Stomach (tissue), 9 donors: ENCODE data around the gene INPP1. TPM values are rescaled to one million over a fixed set of nuclear protein-coding genes. Genes with fewer than 3 reads are reported as not detected.

Source experiments
- DNase-seq, 2 donors: peaks; one replicate each; pipeline versions ENCODE4 v3.0.0 to v3.0.0-alpha.2; 2013 to 2019
- H3K27ac ChIP-seq, 5 donors: fragments of 200-600 bp in 4 of 5; sonication (generic) in 4 of 5; one replicate each; pipeline ENCODE4 v1.5.1; 2013 to 2019; ENCODE audit warnings: mild to moderate bottlenecking in 1 of 5, moderate library complexity in 1 of 5
- H3K27me3 ChIP-seq, 3 donors: fragments of 200-600 bp; sonication (generic); one replicate each; pipeline ENCODE4 v1.5.1; 2017 to 2019; ENCODE audit warnings: mixed run types in 1 of 3
- H3K36me3 ChIP-seq, 4 donors: fragments of 200-600 bp; sonication (generic); 1 replicate in 3 of 4; 2 replicates in 1 of 4; pipeline ENCODE4 v1.5.1; 2016 to 2019
- H3K4me1 ChIP-seq, 4 donors: fragments of 200-600 bp; sonication (generic); one replicate each; pipeline ENCODE4 v1.5.1; 2016 to 2019
- H3K4me3 ChIP-seq, 4 donors: fragments of 200-600 bp; sonication (generic) in 3 of 4; one replicate each; pipeline ENCODE4 v1.5.1; 2016 to 2019; ENCODE audit warnings: mild to moderate bottlenecking in 1 of 4
- H3K9me3 ChIP-seq, 4 donors: fragments of 200-600 bp; sonication (generic); one replicate each; pipeline ENCODE4 v1.5.1; 2016 to 2019
- EP300 ChIP-seq: sonication (generic); formaldehyde crosslinking; IDR thresholded peaks from one replicate; pipeline ENCODE4 v1.6.1; 2017; ENCODE audit warnings: antibody characterized with exemption
- POLR2A ChIP-seq, 4 donors: fragments of 450-650 bp; IDR thresholded peaks; one replicate each; pipeline ENCODE4 v1.6.1; 2016; ENCODE audit warnings: antibody characterized with exemption in 4 of 4, control low read depth in 2 of 4, mild to moderate bottlenecking in 1 of 4, moderate library complexity in 1 of 4
- POLR2AphosphoS5 ChIP-seq, 3 donors: sonication (generic); formaldehyde crosslinking; IDR thresholded peaks; one replicate each; pipeline ENCODE4 v1.6.1; 2016; ENCODE audit warnings: antibody characterized with exemption in 3 of 3
- WGBS, 5 donors: extraction: QIAGEN DNeasy Blood & Tissue Kit in 3 of 5; methylation state at CpG; one replicate each; pipeline versions ENCODE4 v1.1.5 to v1.1.7; 2013 to 2018; 5-methylcytosine and 5-hydroxymethylcytosine counted together
- intact Hi-C: fragments of 100-400 bp; cut with DNase I; formaldehyde crosslinking; loops from one replicate; pipeline ENCODE4 v1.15.1; 2023; ENCODE audit warnings: low total_unique reads
- polyA plus RNA-seq, 3 donors: library from polyadenylated mRNA; stranded (reverse); fragments of 200-250 nt; gene quantifications; one replicate each; pipeline ENCODE4 v1.2.3, GENCODE V29; 2013
- total RNA-seq, 5 donors: library from RNA; depleted of rRNA; stranded (reverse); fragments of >200 nt; gene quantifications; one replicate each; pipeline versions ENCODE4 v1.1.0 to v1.2.3, GENCODE V29; 2014 to 2016
- TF ChIP-seq, protein P1 (sequence below), 7 experiments: fragments of 450-650 bp in 4 of 7; fragments of 200-600 bp in 3 of 7; sonication (generic) in 3 of 7; IDR thresholded peaks; one replicate each; pipeline ENCODE4 v1.5.1; 2016 to 2019; ENCODE audit warnings: antibody characterized with exemption in 7 of 7, control low read depth in 2 of 7, mild to moderate bottlenecking in 1 of 7
- donor health status: healthy with polysubstance abuse.
- donor health status: Bipolar disorder and iron deficiency.
- donor health status: healthy.

The INPP1 gene
- total and polyA plus RNA-seq, 8 donors, result 4.2 to 51.0 (median 25.5) TPM; not detected in 1

DNA sequence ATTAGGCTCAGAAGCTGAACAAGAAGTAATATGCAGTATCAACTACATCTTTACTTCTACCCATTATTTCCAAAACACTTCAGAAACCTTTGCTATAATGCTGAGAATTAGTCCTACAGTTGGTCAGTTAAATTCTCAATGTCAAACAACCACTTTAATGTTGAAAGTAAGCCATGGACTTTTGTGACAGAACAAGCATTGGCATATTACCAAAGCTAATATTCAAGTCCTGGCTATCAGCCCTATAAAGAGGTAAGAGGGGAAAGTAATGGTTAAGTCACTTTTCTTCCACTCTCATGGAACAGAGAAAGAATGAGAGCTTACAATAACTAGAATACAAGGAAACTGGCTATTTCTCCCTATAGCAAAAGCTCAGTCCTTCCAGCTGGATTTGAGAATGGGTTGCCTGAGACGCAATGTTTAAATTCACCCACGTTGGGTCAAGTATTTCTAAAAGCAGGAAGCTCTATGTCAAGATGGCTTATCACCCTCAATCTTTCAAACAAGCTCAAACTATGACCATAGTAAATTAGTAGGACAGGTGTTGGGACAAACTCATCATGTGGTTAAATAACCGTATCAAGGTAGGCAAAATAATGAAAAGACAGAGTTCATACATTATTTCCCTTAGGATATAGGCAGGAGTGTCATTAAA is 33.3 kb downstream of the INPP1 start:
- WGBS, 5 donors, result 30 to 54% (median 40%) methylated on average over 3 of the region's 3 CpGs
- H3K36me3 ChIP-seq, result no peaks in the 10 kb centered on the region
- H3K9me3 ChIP-seq, result no peaks in the 10 kb centered on the region
- H3K27me3 ChIP-seq, result no peaks in the 10 kb centered on the region
- TF ChIP-seq POLR2A (IDR thresholded peaks at IDR 0.05), result no peak
- TF ChIP-seq POLR2AphosphoS5 (IDR thresholded peaks at IDR 0.05), result peak in 1 of 3 donors; percentile 28
- intact Hi-C loops, result no loop called here
- DNase-seq, result peak in 1 of 2 donors; percentile 30
- no peak overlapping the region for H3K4me3 ChIP-seq
- peaks cover 13 to 32% (median 19%) of the 10 kb centered on the region in 4 donors for H3K4me1 ChIP-seq
- H3K27ac ChIP-seq, result peak overlapping the region in 2 of 5 donors; percentile 2 to 13

DNA sequence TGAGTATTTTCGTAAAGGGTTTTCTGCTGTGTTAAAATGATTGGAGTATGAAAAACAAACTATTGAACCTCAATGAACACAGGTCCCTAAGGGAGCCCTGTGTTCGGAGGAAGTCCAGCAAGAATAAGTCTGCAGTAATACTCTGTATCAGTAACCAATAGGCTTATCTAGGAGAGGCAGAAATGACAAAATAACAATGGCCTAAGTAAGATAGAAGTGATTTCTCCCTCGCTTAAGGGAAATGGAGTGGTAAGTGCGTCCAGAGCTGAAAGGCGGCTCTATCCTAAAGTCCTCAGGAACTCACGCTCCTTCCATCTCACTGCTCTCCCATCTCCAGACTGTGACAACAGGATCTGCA is 35.5 kb downstream of the INPP1 start:
- H3K4me1 ChIP-seq, result peaks cover 13 to 21% (median 17%) of the 10 kb centered on the region in 4 donors
- no peak overlapping the region for H3K4me3 ChIP-seq
- H3K27ac ChIP-seq, result no peak overlapping the region
- no peak for DNase-seq
- H3K36me3 ChIP-seq, result no peaks in the 10 kb centered on the region
- 56 to 80% (median 64%) methylated on average over 6 of the region's 6 CpGs for WGBS, 5 donors
- intact Hi-C loops, result no loop called here
- TF ChIP-seq, protein P1, sequence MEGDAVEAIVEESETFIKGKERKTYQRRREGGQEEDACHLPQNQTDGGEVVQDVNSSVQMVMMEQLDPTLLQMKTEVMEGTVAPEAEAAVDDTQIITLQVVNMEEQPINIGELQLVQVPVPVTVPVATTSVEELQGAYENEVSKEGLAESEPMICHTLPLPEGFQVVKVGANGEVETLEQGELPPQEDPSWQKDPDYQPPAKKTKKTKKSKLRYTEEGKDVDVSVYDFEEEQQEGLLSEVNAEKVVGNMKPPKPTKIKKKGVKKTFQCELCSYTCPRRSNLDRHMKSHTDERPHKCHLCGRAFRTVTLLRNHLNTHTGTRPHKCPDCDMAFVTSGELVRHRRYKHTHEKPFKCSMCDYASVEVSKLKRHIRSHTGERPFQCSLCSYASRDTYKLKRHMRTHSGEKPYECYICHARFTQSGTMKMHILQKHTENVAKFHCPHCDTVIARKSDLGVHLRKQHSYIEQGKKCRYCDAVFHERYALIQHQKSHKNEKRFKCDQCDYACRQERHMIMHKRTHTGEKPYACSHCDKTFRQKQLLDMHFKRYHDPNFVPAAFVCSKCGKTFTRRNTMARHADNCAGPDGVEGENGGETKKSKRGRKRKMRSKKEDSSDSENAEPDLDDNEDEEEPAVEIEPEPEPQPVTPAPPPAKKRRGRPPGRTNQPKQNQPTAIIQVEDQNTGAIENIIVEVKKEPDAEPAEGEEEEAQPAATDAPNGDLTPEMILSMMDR (IDR thresholded peaks at IDR 0.05), result no peak
- TF ChIP-seq POLR2AphosphoS5 (IDR thresholded peaks at IDR 0.05), result no peak
- TF ChIP-seq POLR2A (IDR thresholded peaks at IDR 0.05), result no peak
- TF ChIP-seq EP300, result no peak
- no peaks in the 10 kb centered on the region for H3K27me3 ChIP-seq
- no peaks in the 10 kb centered on the region for H3K9me3 ChIP-seq

DNA sequence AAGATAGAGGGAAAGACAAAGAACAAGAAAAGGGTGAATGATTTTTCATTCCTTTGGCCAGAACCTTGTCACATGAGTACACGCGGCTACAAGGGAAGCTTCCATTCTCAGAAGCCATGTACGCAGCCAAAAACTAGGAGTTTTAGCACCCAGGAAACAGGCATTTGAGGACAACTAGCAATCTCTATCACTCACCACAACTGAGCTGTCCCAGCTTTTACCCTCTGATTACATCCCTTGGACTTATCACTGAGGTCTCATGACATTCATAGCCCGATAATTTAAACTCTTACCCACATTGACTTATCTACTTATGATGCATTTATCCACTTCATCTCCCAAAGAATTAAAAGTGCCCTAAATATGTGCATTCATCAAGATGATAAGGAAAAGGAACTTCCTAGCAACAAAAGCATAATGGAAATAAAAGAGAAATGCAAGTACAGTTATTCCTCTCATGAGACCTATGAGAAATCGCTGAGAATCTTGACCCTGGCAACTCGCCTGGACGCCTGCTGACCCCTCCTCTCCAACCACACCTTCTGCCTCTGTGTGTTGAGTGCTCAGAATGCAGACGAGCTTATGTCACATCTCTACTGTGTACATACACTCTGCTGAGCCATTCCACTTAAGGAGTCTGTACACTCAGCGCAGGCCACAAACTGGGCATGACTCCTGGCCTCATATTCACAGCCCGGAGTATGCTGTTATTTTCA is 36.0 kb downstream of the INPP1 start:
- Histone ChIP-seq H3K4me3 (no peak overlapping the region), H3K27ac (no peak overlapping the region), H3K36me3 (no peaks in the 10 kb centered on the region), H3K27me3 (no peaks in the 10 kb centered on the region), H3K4me1 (peaks cover 13 to 21% (median 17%) of the 10 kb centered on the region in 4 donors), H3K9me3 (no peaks in the 10 kb centered on the region)
- peak; percentile 28 to 73 for DNase-seq
- intact Hi-C loops, result no loop called here
- WGBS, 5 donors, result 42 to 64% (median 57%) methylated on average over 10 of the region's 10 CpGs
- no peak for TF ChIP-seq EP300
- peak in 1 of 3 donors; percentile 12 for TF ChIP-seq POLR2AphosphoS5 (IDR thresholded peaks at IDR 0.05)

DNA sequence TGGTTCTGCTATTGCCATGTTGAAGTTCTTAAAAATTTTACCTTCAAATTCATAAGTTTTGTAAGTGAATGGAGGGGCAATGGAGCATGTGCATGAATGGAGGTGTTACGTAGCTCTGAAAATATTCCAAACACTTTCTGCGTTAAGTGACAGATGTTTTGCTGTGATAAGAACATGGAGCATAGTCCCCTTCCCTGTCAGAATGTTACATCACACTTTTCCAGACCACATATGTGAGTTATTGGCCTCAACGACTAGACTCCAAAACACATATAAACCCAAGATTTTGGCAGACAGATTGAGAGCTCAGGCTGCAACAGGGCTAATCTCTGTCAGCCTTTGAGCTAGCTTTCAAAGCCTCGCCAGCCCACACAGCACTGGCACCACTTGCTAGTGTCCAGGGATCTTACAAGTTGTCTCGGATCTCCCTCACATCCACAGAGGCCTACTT is 37.6 kb downstream of the INPP1 start:
- H3K9me3 ChIP-seq, result no peaks in the 10 kb centered on the region
- no peak for DNase-seq
- TF ChIP-seq POLR2AphosphoS5 (IDR thresholded peaks at IDR 0.05) (no peak), POLR2A (IDR thresholded peaks at IDR 0.05) (no peak), EP300 (no peak)
- TF ChIP-seq, protein P1 (IDR thresholded peaks at IDR 0.05), result no peak
- H3K27me3 ChIP-seq, result no peaks in the 10 kb centered on the region
- no peak overlapping the region for H3K4me3 ChIP-seq
- no peaks in the 10 kb centered on the region for H3K36me3 ChIP-seq
- intact Hi-C loops, result no loop called here
- H3K4me1 ChIP-seq, result peaks cover 12 to 25% (median 17%) of the 10 kb centered on the region in 4 donors
- no peak overlapping the region for H3K27ac ChIP-seq
- WGBS, 5 donors, result 63 to 82% (median 70%) methylated on average over 5 of the region's 5 CpGs

DNA sequence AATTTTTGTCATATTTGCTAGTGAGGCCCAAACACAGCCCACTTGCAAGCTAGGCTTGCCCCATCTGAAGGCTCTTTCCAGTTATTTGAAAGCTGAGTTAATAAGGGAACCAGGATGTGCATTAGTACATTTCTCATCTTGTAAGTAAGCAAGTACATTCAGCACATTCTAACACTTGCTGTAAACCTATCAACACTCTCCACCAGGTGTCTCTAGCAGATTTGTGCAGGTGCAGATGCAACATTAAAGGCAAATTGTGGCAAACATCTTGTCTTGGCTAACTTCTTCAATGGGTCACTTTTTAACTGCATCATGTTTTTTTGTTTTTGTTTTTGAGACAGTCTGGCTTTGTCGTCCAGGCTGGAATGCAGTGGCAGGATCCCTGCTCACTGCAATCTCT is 39.5 kb downstream of the INPP1 start:
- Histone ChIP-seq H3K36me3 (no peaks in the 10 kb centered on the region), H3K27ac (no peak overlapping the region), H3K27me3 (no peaks in the 10 kb centered on the region), H3K4me1 (peaks cover 7 to 20% (median 13%) of the 10 kb centered on the region in 4 donors), H3K9me3 (no peaks in the 10 kb centered on the region), H3K4me3 (no peak overlapping the region)
- WGBS, 5 donors, result 55 to 81% (median 68%) methylated on average over 1 of the region's 1 CpG
- peak in 1 of 2 donors; percentile 81 for DNase-seq
- intact Hi-C loops, result no loop called here
- TF ChIP-seq EP300 (no peak), POLR2AphosphoS5 (IDR thresholded peaks at IDR 0.05) (peak in 1 of 3 donors; percentile 61)
- TF ChIP-seq, protein P1 (IDR thresholded peaks at IDR 0.05), result peak in 5 of 7 experiments; percentile 36 to 75 (median 45)
